ENCODE results near the gene PKN3. TPM values are rescaled to one million over a fixed set of nuclear protein-coding genes. Genes with fewer than 3 reads are reported as not detected.

The PKN3 gene
- total and polyA plus RNA-seq, 9 of the 15 experiments (the other 6 are each of a cell fraction or from before 2014, with no cell fraction given), result 0.82 to 49.2 (median 19.7) TPM

DNA sequence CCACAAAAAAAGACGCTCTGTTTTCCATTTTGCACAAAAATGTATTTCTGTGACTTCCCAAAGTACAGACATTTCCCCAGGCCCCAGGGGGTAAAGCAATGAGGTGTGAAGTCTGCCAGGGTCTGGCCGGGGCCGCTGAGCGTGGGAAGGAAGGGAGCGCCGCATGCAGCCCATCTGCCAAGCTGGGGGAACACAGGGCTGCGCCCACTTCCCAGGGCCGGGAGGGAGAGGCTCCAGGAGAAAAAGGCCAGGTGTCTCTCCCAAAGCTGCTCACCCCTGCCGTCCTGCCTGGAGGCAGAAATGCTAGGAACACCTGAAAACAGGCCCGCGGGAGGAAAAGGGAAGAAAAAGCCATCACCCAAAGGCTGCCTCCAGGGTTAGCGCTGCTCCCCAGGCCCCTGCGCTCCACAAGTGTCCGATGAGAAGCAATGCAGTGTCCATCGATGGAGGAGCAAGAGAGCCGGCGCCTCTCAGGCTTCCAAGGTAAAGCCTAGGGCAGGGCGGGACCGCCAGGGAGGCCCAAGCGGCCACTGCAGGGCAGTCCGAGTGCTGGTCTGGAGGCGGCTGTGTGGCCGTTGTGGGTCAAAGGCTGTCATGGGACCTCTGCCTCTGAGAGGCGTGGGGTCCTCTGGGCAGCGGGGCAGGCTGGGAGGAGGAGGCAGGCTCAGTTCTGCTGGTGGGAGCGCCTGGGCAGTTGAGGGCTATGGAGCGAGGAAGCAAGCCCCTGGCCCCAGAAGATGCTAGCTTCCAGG, 27.6 kb downstream of the PKN3 start:
- CTCF ChIA-PET (ENCODE audit: low intra/inter-chr PET ratio), result no interaction called here
- no peak for ATAC-seq
- Histone ChIP-seq H4K20me1 (replicated peaks; ENCODE audit: control insufficient read depth, insufficient read depth, low read length) (no peaks in the 10 kb centered on the region), H3K27ac (ENCODE audit: extremely low read depth, low read depth, low read length) (no peak overlapping the region), H3K27me3 (ENCODE audit: control insufficient read depth in 2 of 2, insufficient read depth in 2 of 2, low read length in 2 of 2) (no peaks in the 10 kb centered on the region), H3K4me3 (no peak overlapping the region), H3K9ac (ENCODE audit: insufficient read depth in 1 of 2, low read depth in 2 of 2, low read length in 2 of 2) (peak overlapping the region in 1 of 2 experiments; percentile 57; a peak in 2 of 4 replicates), H2AFZ (ENCODE audit: low read depth, low read length) (no peak overlapping the region), H3K36me3 (ENCODE audit: control insufficient read depth, insufficient read depth, low read length) (no peaks in the 10 kb centered on the region; the same call in 2 of the 3 replicates), H3K4me1 (replicated peaks in 1 of 2; ENCODE audit: control insufficient read depth in 2 of 2, insufficient read depth in 2 of 2, low read length in 2 of 2) (peaks cover 5 to 33% of the 10 kb centered on the region in 2 experiments; a peak in 4 of 5 replicates), H3K79me2 (ENCODE audit: control insufficient read depth, insufficient read depth, low read length) (no peaks in the 10 kb centered on the region), H3K9me3 (replicated peaks; ENCODE audit: control insufficient read depth, insufficient read depth, low read depth, low read length) (no peaks in the 10 kb centered on the region), H3K9me1 (ENCODE audit: control insufficient read depth, insufficient read depth, low read length) (no peaks in the 10 kb centered on the region), H3K4me2 (ENCODE audit: insufficient read depth, low read length) (no peak overlapping the region)
- FAIRE-seq, result no peak
- POLR2A ChIA-PET, result interaction anchor here (1.2 kb wide), 1 partner anchor 41 kb away, joined by 3 read pairs; no protein-coding TSS in a partner anchor
- no TSS peak for BruUV-seq (replicated peaks)
- no peak for TF ChIP-seq TEAD4 (IDR thresholded peaks at IDR 0.05; ENCODE audit: low read length)
- TF ChIP-seq TEAD4 (CRISPR knock-in tag; IDR thresholded peaks at IDR 0.05; ENCODE audit: borderline replicate concordance), result no peak
- TF ChIP-seq ZBTB33 (CRISPR knock-in tag; IDR thresholded peaks at IDR 0.05), result peak; percentile 58; the same call in 1 of the 2 replicates
- in situ Hi-C loops (cut with MboI), result loop anchor here (5.0 kb wide), 1 partner anchor 197 kb away; no protein-coding TSS in a partner anchor
- WGBS (ENCODE audit: insufficient coverage, low coverage, missing lambda C conversion rate), result 75% methylated on average over 20 of the region's 27 CpGs
- no peak for DNase-seq (ENCODE audit: extremely low read depth in 1 of 4, low spot score in 3 of 4)
- intact Hi-C loops (cut with micrococcal nuclease), result loop anchor here (5.0 kb wide), 1 partner anchor 277 kb away; no protein-coding TSS in a partner anchor

Measured in K562 (cell line).